ENCODE results near the gene FBXO31. TPM values are rescaled to one million over a fixed set of nuclear protein-coding genes. Genes with fewer than 3 reads are reported as not detected.

Gene FBXO31
- total RNA-seq, 1 experiment from 2014 or later, result 53.9 TPM

- no peaks in the 10 kb centered on the region for H3K4me1 Mint-ChIP-seq (ENCODE audit: insufficient read depth, unreplicated experiment)
- no peak for TF ChIP-seq CTCF (IDR thresholded peaks at IDR 0.05; ENCODE audit: unreplicated experiment)
- H3K9me3 Mint-ChIP-seq (ENCODE audit: unreplicated experiment), result no peaks in the 10 kb centered on the region
- H3K4me3 Mint-ChIP-seq (ENCODE audit: unreplicated experiment), result no peak overlapping the region
- no TSS peak for BruUV-seq (replicated peaks)
- peaks cover 71% of the 10 kb centered on the region for H3K36me3 Mint-ChIP-seq (ENCODE audit: insufficient read depth, unreplicated experiment)
- intact Hi-C loops (cut with micrococcal nuclease), result loop anchor here (5.0 kb wide), 1 partner anchor 134 kb away; no protein-coding TSS in a partner anchor
- ChIA-PET POLR2A (interaction anchor here (0.9 kb wide), 1 partner anchor 10 kb away, joined by 3 read pairs; no protein-coding TSS in a partner anchor), CTCF (no interaction called here)
- no peak for DNase-seq (ENCODE audit: unreplicated experiment)
- no peak overlapping the region for H3K27ac Mint-ChIP-seq (ENCODE audit: low read depth, unreplicated experiment)
- H3K27me3 Mint-ChIP-seq (ENCODE audit: insufficient read depth, unreplicated experiment), result no peaks in the 10 kb centered on the region
Observed at GRCh38 chr16:87418644-87419043, 35.1 kb upstream of the FBXO31 start.

- ChIA-PET POLR2A (interaction anchor here (0.9 kb wide), 1 partner anchor 10 kb away, joined by 3 read pairs; no protein-coding TSS in a partner anchor), CTCF (interaction anchor here (0.6 kb wide), 2 partner anchors 217 to 218 kb away, joined by 3 read pairs; no protein-coding TSS in a partner anchor)
- H3K27me3 Mint-ChIP-seq (ENCODE audit: insufficient read depth, unreplicated experiment), result no peaks in the 10 kb centered on the region
- H3K4me3 Mint-ChIP-seq (ENCODE audit: unreplicated experiment), result no peak overlapping the region
- DNase-seq (ENCODE audit: unreplicated experiment), result no peak
- no peaks in the 10 kb centered on the region for H3K9me3 Mint-ChIP-seq (ENCODE audit: unreplicated experiment)
- no TSS peak for BruUV-seq (replicated peaks)
- peaks cover 67% of the 10 kb centered on the region for H3K36me3 Mint-ChIP-seq (ENCODE audit: insufficient read depth, unreplicated experiment)
- TF ChIP-seq CTCF (IDR thresholded peaks at IDR 0.05; ENCODE audit: unreplicated experiment), result no peak
- no peaks in the 10 kb centered on the region for H3K4me1 Mint-ChIP-seq (ENCODE audit: insufficient read depth, unreplicated experiment)
- H3K27ac Mint-ChIP-seq (ENCODE audit: low read depth, unreplicated experiment), result no peak overlapping the region
- intact Hi-C loops (cut with micrococcal nuclease), result loop anchor here (5.0 kb wide), 1 partner anchor 134 kb away; no protein-coding TSS in a partner anchor
Observed at GRCh38 chr16:87418216-87418615, 34.6 kb upstream of the FBXO31 start.

GRCh38 chr16:87417528-87417910 lies 33.9 kb upstream of the FBXO31 start:
- DNase-seq (ENCODE audit: unreplicated experiment), result no peak
- ChIA-PET CTCF (interaction anchor here (0.7 to 1.7 kb wide), 11 partner anchors 8 to 225 kb away, joined by 3 to 35 read pairs (median 4); no protein-coding TSS in a partner anchor), POLR2A (interaction anchor here (0.7 to 1.3 kb wide), 3 partner anchors 10 to 27 kb away, joined by 4 to 7 read pairs (median 5); no protein-coding TSS in a partner anchor)
- no peak overlapping the region for H3K4me3 Mint-ChIP-seq (ENCODE audit: unreplicated experiment)
- TF ChIP-seq CTCF (IDR thresholded peaks at IDR 0.05; ENCODE audit: unreplicated experiment), result no peak
- H3K4me1 Mint-ChIP-seq (ENCODE audit: insufficient read depth, unreplicated experiment), result no peaks in the 10 kb centered on the region
- no peak overlapping the region for H3K27ac Mint-ChIP-seq (ENCODE audit: low read depth, unreplicated experiment)
- peaks cover 71% of the 10 kb centered on the region for H3K36me3 Mint-ChIP-seq (ENCODE audit: insufficient read depth, unreplicated experiment)
- BruUV-seq (replicated peaks), result no TSS peak
- H3K9me3 Mint-ChIP-seq (ENCODE audit: unreplicated experiment), result no peaks in the 10 kb centered on the region
- no peaks in the 10 kb centered on the region for H3K27me3 Mint-ChIP-seq (ENCODE audit: insufficient read depth, unreplicated experiment)
- intact Hi-C loops (cut with micrococcal nuclease), result loop anchor here (2.0 to 5.0 kb wide), 2 partner anchors 73 to 135 kb away; no protein-coding TSS in a partner anchor

- peak; percentile 52 for TF ChIP-seq CTCF (IDR thresholded peaks at IDR 0.05; ENCODE audit: unreplicated experiment)
- peak; percentile 56 for DNase-seq (ENCODE audit: unreplicated experiment)
- ChIA-PET POLR2A (interaction anchor here (0.7 to 1.3 kb wide), 5 partner anchors 10 to 219 kb away, joined by 3 to 10 read pairs (median 5); no protein-coding TSS in a partner anchor), CTCF (interaction anchor here (0.6 to 1.7 kb wide), 22 partner anchors 8 to 356 kb away, joined by 3 to 35 read pairs (median 4); no protein-coding TSS in a partner anchor)
- BruUV-seq (replicated peaks), result no TSS peak
- Mint-ChIP-seq H3K27ac (ENCODE audit: low read depth, unreplicated experiment) (no peak overlapping the region), H3K27me3 (ENCODE audit: insufficient read depth, unreplicated experiment) (no peaks in the 10 kb centered on the region), H3K36me3 (ENCODE audit: insufficient read depth, unreplicated experiment) (peaks cover 71% of the 10 kb centered on the region), H3K4me1 (ENCODE audit: insufficient read depth, unreplicated experiment) (no peaks in the 10 kb centered on the region), H3K9me3 (ENCODE audit: unreplicated experiment) (no peaks in the 10 kb centered on the region), H3K4me3 (ENCODE audit: unreplicated experiment) (no peak overlapping the region)
- intact Hi-C loops (cut with micrococcal nuclease), result loop anchor here (1.0 to 5.0 kb wide), 3 partner anchors 74 to 219 kb away; no protein-coding TSS in a partner anchor
Observed at GRCh38 chr16:87416826-87417527, 33.4 kb upstream of the FBXO31 start.
